Ovary (tissue), 9 donors: ENCODE data around the gene RNF126. TPM values are rescaled to one million over a fixed set of nuclear protein-coding genes. Genes with fewer than 3 reads are reported as not detected.

Experiments
- DNase-seq, 5 donors: peaks; one replicate each; pipeline ENCODE4 v3.0.0-alpha.2; 2019 to 2020
- H3K27ac ChIP-seq, 2 donors: fragments of 200-600 bp; one replicate each; pipeline versions ENCODE4 v1.5.1 to v1.8.0; 2019 to 2022
- H3K27me3 ChIP-seq: fragments of 200-600 bp; one replicate; pipeline ENCODE4 v1.8.0; 2022
- H3K36me3 ChIP-seq: fragments of 200-600 bp; sonication (generic); one replicate; pipeline ENCODE4 v1.5.1; 2019
- H3K4me1 ChIP-seq: one replicate; pipeline ENCODE4 v1.8.1; 2013; ENCODE audit warnings: mild to moderate bottlenecking, moderate library complexity; ENCODE audit not compliant: insufficient read depth
- H3K4me3 ChIP-seq: fragments of 200-600 bp; sonication (generic); one replicate; pipeline ENCODE4 v1.5.1; 2017
- H3K9me3 ChIP-seq, 2 donors: fragments of 200-600 bp in 1 of 2; sonication (generic) in 1 of 2; one replicate each; pipeline versions ENCODE4 v1.5.1 to v1.8.1; 2013 to 2019; ENCODE audit warnings: mild to moderate bottlenecking in 1 of 2, moderate library complexity in 1 of 2
- CTCF ChIP-seq, 3 donors: fragments of 450-650 bp in 2 of 3; fragments of 200-600 bp in 1 of 3; IDR thresholded peaks; one replicate each; pipeline versions ENCODE4 v1.5.1 to v1.8.0; 2016 to 2022; ENCODE audit warnings: antibody characterized with exemption in 3 of 3, mild to moderate bottlenecking in 1 of 3
- EP300 ChIP-seq: sonication (generic); formaldehyde crosslinking; IDR thresholded peaks from one replicate; pipeline ENCODE4 v1.6.1; 2017; ENCODE audit warnings: antibody characterized with exemption
- POLR2A ChIP-seq: fragments of 450-650 bp; IDR thresholded peaks from one replicate; pipeline ENCODE4 v1.6.1; 2017; ENCODE audit warnings: antibody characterized with exemption, mild to moderate bottlenecking, moderate library complexity
- WGBS, 3 donors: extraction: QIAGEN DNeasy Blood & Tissue Kit in 1 of 3; methylation state at CpG; one replicate each; pipeline versions ENCODE4 v1.1.5 to v1.1.7; 2013 to 2017; 5-methylcytosine and 5-hydroxymethylcytosine counted together
- intact Hi-C, 4 donors: fragments of 100-400 bp; cut with DNase I; formaldehyde crosslinking; loops; one replicate each; pipeline versions ENCODE4 v1.11.0 to v1.15.1; 2022 to 2023
- polyA plus RNA-seq, 2 donors: library from polyadenylated mRNA; stranded (reverse); fragments of 200-250 nt in 1 of 2; fragments of 350-450 nt in 1 of 2; fragmentation: Illumina TruSeq in 1 of 2; extraction: RNeasy Lipid Tissue Mini Kit (QIAGEN cat#74804) in 1 of 2; gene quantifications; one replicate each; pipeline ENCODE4 v1.2.3, GENCODE V29; 2013 to 2014
- total RNA-seq, 7 donors: library from RNA; depleted of rRNA in 2 of 7; stranded (reverse); fragments of >200 nt in 2 of 7; fragmentation: NEBNext Ultra II Directional in 3 of 7; extraction: Animal tissue kit (Norgen Biotek cat#: 25700) in 3 of 7; gene quantifications; one replicate each; pipeline versions ENCODE4 v1.1.0 to v1.2.4, GENCODE V29; 2016 to 2023
- donor health status: DM: no; HTN: no; CAD: no; lungs with moderate emphysema.
- donor health status: DM: no; HTN: no; CAD: no.
- donor health status: Bipolar disorder and iron deficiency.
- donor health status: DM: yes; HTN: yes; CAD: no.
- donor health status: DM: no; HTN: no; CAD: no.
- donor health status: DM: yes; HTN: yes; CAD: no.

The RNF126 gene
- total and polyA plus RNA-seq, 9 donors: 1.5 to 52.2 (median 32.2) TPM

GRCh38 chr19:709196-709964 lies 46.4 kb upstream of the RNF126 start:
- H3K9me3 ChIP-seq: no peaks in the 10 kb centered on the region
- H3K27ac ChIP-seq: peak overlapping the region; percentile 93
- H3K4me3 ChIP-seq: peak overlapping the region; percentile 80
- 0 to 5% (median 1%) methylated on average over 26 to 78 of the region's 78 CpGs for WGBS, 3 donors
- H3K36me3 ChIP-seq: no peaks in the 10 kb centered on the region
- no peaks in the 10 kb centered on the region for H3K27me3 ChIP-seq
- no peak for TF ChIP-seq POLR2A
- no peak for TF ChIP-seq CTCF (IDR thresholded peaks at IDR 0.05)
- no peak for TF ChIP-seq EP300
- intact Hi-C loops: no loop called here
- peaks cover 3% of the 10 kb centered on the region for H3K4me1 ChIP-seq
- DNase-seq: peak; percentile 41 to 67 (median 58)

DNA sequence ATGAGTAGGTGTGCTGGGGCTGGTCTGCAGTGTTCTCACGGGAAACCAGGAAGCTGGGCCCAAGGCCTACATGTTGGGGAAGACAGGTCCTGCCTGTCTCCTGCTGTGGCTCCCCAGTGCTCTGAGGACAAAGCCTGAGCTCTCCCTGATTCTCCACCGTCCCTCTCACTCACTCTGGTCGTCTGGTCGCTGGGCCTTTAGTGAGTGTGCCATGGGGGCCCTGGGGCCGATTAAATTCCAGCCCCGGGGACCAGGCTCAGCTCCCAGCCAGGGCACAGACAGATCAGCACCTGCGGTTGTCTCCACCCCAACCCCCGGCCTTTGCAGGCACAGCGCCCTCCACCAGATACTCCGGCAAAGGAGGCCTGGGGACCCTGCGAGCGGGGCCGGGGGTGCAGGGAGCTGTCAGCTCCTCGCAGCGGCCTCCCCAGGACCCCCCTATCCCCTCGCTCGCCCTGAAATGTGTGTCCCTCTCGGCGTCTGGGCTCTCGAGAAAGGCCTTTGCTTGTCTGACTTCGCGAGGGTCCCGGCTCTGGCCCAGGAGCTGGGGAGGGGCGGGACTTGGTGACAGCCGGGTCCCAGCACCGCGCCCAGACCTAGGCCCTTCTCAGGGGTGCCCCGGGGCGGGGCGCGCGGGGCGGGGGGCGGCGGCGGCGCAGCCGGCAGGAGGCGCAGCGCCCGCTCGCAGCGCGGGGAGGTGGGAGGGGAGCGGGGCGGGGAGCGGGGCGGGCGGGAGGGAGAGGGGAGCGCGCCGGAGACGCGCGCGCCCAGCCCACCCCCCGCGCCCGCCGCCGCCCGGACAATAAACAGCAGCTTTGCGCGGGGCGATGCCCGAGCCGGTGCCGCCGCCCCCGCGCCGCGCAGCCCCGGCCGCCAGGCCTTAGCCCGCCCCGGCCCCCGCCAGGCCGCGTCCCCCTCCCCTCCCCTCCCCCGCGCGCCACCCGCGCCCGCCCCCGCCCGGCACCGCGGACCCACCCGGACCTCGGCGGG lies 45.4 kb upstream of the RNF126 start, which contains the start of gene PALM:
PALM (plus strand) TSS at position 782 of the 990 bp plus-strand sequence. CDS start 212 bp downstream, outside the sequence.
- DNase-seq: peak; percentile 52 to 76 (median 70)
- peak within 1 kb of the TSS; percentile 80 for H3K4me3 ChIP-seq
- no peaks in the 10 kb centered on the region for H3K27me3 ChIP-seq
- peak in 1 of 3 donors; percentile 6 for TF ChIP-seq CTCF (IDR thresholded peaks at IDR 0.05)
- TF ChIP-seq POLR2A: no peak
- TF ChIP-seq EP300: no peak
- no peaks in the 10 kb centered on the region for H3K36me3 ChIP-seq
- no peaks in the 10 kb centered on the region for H3K9me3 ChIP-seq
- H3K4me1 ChIP-seq: peaks cover 3% of the 10 kb centered on the region
- WGBS, 3 donors: 5 to 10% (median 9%) methylated on average over 28 to 77 of the region's 93 CpGs
- intact Hi-C loops: no loop called here
- peak within 1 kb of the TSS; percentile 93 for H3K27ac ChIP-seq

DNA sequence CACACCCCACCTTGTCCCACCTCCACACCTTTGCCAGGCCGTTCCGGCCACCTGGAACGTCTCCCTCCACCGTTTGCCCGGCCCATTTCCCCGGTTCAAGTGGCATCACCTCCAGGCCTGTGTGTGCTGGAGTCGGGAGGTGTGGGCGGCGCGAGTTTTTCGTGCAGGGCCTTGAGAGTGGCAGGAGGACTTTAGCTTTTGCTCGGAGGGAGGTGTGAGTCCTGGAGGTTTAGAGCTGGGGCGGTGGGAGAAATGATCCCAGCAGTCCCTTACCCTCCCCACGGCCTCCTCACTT lies 41.4 kb upstream of the RNF126 start:
- no peaks in the 10 kb centered on the region for H3K9me3 ChIP-seq
- no peak overlapping the region for H3K4me3 ChIP-seq
- no peak overlapping the region for H3K27ac ChIP-seq
- 23 to 39% (median 32%) methylated on average over 14 of the region's 14 CpGs for WGBS, 3 donors
- intact Hi-C loops: no loop called here
- no peaks in the 10 kb centered on the region for H3K27me3 ChIP-seq
- no peak for DNase-seq
- H3K36me3 ChIP-seq: no peaks in the 10 kb centered on the region
- H3K4me1 ChIP-seq: no peaks in the 10 kb centered on the region
- no peak for TF ChIP-seq CTCF (IDR thresholded peaks at IDR 0.05)
- no peak for TF ChIP-seq POLR2A
- TF ChIP-seq EP300: no peak

- Histone ChIP-seq H3K27me3 (no peaks in the 10 kb centered on the region), H3K27ac (no peak overlapping the region), H3K9me3 (no peaks in the 10 kb centered on the region), H3K4me1 (no peaks in the 10 kb centered on the region), H3K4me3 (peak overlapping the region; percentile 7), H3K36me3 (no peaks in the 10 kb centered on the region)
- intact Hi-C loops: no loop called here
- peak; percentile 77 to 89 (median 88) for DNase-seq
- no peak for TF ChIP-seq CTCF (IDR thresholded peaks at IDR 0.05)
- TF ChIP-seq EP300: no peak
- no peak for TF ChIP-seq POLR2A
- WGBS, 3 donors: 6 to 8% (median 7%) methylated on average over 41 to 50 of the region's 50 CpGs
These were observed 40.8 kb upstream of the RNF126 start for GRCh38 chr19:703651-704446.
